NCI-H146 treated with DMSO at 0.1 percent for 48 hours (cell line): ENCODE results near the gene TTC7B.

ENCODE experiments used
- DNase-seq: peaks from one replicate; lab custom pipeline; 2025; ENCODE audit not compliant: unreplicated experiment; lab: John Stamatoyannopoulos, UW

Gene TTC7B

DNA sequence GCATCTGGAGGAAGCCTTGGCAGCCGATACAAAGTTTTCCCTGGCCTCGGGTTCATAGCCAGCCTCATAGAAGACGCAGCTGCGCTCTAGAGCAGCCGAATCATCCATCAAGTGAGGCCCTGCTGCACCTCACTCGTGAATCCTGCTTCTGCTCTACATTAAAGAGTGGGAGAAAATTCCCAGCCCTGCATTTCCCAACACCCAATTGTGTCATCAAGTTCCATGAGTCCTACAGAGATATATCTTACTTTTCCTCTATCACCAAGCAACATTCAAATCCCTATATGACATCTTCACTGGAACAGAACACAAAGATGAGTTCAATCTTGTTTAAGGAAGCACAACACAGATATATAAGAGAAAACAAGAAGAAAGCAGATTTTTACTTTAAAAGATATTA lies 139.3 kb downstream of the TTC7B start:
- no peak for DNase-seq

DNA sequence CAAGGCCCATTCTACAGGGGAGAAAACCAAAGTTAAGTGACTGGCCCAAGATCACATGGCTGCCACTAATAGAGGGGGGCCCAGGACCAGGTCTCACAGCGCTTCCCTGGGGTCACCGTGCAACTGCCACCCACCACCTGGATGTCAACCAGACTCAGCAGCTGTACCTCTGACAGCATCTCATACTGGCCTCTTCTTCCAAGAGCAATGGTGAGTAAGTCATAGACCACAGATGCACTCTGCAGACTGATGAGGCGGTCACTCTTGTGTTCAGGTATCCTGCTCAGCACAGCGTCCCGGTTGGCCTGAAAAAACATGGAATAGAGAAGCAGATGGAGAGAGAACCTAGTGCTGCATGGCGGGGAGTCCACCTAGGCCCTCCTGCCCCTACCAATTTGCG lies 139.9 kb downstream of the TTC7B start:
- DNase-seq = no peak

DNA sequence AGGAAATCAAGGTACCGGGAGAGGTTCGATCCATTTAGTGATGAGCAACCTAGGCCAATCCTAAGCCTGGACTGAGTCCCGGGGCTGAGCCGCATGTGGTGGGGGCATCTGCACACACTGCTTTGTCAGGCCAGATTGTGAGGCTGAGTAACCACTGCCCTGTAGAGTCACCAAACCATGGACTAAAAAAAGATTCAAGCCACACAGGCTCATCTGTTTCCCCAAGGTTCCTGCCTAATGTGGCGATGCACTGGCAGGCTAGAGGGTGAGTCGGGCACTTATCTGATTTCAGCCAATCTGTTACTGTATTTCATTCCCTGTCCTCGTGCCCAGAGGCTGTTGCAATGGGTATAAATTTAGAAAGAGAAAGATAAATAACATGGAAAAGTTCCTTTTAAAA lies 140.8 kb downstream of the TTC7B start:
- no peak for DNase-seq

DNA sequence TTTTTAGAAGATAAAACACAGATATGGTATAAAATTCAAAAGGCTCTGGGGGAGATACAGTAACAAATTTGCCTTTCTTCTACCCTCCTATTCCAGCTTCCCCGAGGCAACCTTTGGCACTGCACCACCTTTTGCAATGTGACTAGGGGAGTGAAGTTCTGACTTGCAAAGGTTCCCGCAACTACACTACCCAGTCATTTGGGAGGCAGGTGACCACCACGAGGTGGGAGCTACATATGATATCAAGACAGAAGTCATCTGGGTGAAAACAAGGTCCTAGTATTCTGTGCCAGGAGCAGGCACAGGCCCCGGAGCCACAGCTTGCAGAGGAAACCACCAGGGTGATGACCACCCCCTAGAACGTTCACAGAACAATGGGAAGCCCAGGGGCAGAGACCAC lies 141.5 kb downstream of the TTC7B start:
- DNase-seq = no peak

DNA sequence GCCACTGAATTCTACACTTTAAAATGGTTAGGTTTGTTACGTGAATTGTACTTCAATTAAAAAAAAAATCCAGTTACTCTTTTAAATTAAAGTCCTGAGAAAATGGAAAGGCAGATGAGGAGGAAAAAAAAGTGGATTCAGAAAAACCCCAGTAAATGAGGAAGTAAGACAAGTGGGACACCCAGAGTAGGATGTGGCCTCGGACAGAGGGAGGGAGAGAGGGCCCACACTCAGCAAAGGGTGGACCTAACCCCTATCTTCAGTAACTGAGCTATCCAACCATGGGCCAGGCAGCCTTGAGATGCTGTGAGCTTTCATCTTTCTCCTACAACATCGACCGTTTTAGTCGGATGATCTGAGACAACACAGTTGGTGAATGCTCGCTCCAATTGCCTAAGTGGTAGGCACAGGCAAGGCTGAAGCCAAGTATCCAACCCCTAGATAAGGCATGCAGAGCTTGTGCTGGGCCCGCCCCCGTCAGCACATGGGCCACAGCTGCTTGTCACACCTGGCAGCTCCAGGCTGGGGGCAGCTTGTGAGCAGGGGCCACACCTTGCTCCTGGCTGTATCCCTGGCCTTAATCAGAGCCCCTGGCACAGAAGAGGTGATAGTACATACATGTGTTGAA lies 142.1 kb downstream of the TTC7B start:
- DNase-seq = no peak

DNA sequence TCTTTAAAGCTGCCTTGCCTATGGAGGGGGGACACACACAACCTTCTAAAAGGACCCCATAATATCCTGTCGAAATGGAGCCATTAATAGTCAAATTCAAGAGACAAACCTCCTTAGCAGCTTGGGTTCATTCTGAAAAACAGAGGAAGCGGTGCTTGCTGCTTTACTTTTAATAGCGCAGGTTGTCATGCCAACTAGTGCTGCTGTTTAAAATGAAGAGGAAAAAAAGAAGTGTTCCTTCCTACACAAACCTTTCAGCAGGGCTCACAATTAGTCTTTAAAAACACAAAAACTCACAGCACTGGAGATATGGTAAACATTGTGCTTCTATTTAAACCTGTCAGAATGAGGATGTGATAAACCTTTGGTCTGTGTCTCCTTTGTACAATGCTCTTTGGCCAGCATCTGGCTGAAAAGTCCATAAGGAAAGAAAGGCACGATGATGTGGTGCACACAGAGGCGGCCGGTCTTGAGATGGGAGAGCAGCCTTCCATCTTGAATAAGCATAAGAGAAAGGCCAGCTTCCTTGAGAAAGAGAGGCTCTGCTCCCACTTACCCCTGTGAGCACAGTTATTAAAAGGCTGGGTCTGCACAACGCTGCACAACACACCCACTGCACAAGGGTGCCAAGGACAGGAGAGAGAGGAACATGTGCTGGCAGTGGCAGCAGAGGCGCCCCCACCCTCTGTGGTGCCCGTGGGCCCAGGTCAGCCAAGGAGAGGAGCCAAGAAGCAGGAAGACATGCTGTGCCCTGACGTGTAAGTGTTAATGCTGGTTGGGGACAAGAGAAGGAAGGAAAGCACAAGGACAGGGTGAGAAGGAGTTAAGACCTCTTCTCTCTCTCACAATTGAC lies 144.6 kb downstream of the TTC7B start:
- DNase-seq = no peak

DNA sequence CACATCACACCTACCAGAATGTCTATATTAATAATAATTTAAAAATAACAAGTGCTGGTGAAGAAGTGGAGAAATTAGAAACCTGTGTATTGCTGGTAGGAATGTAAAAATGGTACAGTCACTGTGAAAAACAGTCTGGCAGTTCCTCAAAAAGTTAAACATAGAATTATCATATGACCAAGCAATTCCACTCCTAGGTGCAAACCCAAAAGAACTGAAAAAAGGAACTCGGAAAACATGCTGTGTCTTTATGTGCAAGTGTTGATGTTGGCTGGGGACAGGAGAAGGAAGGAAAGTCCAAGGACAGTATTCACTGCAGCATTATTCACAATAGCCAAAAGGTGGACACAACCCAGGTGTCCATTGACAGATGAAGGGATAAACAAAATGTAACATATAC lies 146.5 kb downstream of the TTC7B start:
- no peak for DNase-seq

DNA sequence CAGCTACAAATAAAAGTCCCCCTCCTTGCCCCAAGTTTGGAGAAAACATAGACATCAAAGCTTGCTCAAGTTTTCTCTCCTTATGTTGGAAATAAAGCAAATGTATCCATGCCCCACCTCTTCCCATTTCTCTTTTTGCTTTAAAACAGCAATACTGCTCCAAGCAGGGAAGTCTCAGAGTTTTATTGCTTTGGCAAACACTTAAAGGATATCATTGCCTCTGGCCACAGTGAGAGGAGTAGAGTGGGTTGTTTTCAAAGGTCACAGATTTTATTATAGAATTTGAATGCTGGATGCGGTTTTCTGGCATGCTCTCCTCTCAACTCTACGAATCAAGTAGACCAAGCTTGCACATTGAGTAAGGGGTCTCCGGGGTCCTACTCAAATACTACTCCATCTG lies 149.7 kb downstream of the TTC7B start:
- DNase-seq = no peak

DNA sequence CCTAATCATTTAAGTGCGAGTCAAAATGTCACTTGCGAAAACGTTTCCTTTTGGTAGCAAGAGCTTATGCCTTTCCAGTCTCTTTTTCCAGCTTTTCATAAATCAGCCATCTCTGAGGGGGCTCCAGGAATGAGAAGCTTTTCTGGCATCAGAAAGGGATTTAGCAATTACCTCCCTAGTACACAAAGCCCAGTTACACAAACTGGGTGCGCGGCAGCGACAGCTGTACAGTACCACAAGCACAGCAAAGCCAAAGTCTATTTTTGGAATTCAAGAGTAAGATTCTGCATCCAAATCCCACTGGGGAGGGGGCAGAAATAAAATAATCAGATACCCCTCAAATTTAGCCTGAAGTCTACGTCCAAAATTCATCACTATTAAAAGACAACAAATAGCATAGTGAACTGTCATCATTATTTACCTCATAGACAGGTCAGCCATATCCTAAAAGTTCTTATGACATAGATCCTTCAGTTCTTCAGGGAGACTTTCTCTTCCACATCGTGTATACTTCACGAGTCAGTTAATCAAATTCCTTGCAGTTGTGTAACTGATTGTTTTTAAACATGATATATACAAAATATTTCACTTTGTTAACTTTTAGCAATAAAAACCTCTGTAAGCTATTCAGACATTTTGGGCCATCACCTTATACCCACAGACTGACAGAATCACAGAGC lies 150.8 kb downstream of the TTC7B start:
- no peak for DNase-seq

DNA sequence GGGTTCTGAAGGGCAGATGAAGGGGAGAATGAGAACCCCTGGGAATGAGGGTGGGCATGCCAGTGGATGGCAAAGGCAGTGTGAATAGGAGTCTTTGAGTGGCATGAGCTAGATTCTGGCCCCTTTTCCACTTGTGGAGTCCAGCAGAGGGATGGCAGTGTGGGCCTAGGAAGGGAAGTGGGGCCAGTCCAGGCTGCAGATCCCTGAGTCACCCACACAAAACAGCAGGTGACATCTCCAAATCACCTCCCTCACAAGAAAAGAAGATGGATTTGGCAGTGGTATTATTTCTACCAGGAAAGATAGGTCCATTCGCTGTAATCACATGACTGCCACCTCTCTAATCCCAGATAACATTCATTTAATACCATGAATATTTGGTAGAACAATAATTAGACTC lies 151.3 kb downstream of the TTC7B start:
- no peak for DNase-seq

DNA sequence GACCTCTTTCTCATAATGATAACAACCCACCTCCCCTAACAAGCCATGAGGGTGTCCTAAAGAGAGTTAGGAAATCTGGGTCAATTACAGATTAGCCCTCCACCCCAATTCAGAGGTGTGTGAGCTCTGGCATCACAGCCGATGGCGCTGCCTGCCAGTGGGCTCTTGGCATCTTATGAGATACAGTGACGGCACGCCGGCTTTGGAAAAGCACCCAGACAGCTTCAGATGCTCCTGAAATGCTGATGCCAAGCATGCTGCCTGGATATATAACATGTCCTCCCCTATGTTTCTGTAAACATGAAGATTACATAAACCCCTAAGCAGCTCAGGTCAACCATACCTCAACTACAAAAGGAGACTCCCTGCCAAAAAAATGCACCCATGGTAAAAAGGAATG lies 152.6 kb downstream of the TTC7B start:
- no peak for DNase-seq

DNA sequence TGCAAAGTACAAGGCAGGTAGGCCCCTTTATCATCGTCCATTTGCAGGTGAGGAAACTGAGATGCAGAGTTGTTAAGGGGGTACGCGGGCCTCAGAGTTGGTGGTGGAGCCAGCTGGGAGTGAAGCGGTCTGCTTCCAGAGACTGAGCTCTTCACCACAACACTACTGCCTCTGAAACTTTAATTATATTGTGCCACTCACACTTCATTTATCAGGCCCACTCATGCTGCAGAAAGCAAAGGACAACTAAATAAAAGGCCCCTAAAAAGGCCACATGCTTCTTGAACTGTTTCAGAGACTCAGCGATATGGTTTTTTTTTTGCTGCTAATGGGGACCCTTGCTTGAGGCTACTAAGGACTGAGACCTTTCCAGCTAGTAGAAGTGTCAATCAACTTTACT lies 153.1 kb downstream of the TTC7B start:
- no peak for DNase-seq

DNA sequence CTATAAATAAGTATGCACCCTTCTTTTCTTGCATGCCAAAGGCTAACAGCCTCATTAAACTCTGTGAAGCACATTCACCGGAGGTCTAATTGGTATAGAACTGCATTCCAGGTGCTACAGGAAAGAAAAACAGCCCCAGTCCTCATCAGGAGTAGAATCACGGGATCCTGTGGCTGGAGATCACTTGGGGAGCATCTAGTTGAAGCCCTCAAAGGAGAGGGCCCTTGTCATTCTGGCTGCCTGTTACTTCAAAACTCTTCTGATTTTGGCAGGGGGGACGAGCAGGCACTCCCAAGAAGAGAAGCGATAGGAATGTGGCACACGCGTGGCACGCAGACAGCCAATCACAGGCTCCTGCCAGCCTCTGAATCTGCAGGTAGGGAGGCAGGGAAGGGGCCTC lies 154.4 kb downstream of the TTC7B start:
- DNase-seq = no peak

DNA sequence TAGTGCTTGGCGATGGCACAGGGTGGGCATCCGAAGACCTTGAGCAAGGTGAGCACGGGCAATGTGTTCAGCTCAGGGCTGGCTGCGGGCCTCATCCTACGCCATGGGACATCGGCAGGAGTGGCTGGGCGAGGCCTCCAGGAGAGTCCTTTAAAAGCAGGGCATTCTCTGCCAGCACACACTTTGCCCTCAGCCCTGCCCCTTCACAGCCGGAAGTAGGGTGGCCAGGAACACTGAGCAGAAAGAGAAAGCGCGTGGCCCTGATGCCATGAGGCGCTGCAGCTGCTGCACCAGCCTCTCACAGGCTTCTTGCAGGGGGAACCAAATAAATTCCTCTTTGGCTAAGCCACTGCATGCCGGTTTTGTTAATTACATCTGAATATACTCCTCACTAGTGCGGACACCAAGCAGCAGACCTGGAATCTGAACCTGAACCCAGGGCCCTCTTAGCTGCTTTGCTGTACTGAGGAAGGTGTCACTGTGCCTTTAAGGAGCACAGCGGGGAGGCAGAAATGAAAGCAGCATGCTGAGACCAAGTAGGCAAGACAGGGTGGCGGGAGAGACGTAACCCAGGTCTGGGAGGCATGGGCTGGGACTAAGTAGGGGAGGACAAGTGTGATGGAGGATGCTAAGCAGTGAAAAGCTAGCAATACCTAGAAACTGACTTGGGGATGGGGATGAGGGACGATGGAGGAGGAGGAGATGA lies 155.2 kb downstream of the TTC7B start:
- no peak for DNase-seq

DNA sequence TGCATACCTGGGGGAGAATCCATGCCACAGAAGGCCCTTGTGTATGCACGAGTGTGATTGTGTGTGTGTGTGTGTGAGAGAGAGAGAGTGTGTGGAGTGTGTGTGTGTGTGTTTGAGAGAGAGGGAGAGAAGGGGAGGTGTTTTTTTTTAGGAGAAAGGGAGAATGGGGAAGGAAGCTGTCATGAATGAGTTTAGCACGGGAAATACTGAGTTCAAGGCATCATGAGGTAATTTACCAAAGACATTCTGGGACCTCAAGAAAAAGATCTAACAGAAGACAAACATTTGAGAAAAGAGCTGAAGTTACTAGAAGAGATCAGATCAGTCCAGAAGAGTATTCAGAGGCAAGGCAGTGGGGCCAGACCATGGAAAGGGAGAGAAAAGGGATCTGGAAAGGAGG lies 157.1 kb downstream of the TTC7B start:
- no peak for DNase-seq

DNA sequence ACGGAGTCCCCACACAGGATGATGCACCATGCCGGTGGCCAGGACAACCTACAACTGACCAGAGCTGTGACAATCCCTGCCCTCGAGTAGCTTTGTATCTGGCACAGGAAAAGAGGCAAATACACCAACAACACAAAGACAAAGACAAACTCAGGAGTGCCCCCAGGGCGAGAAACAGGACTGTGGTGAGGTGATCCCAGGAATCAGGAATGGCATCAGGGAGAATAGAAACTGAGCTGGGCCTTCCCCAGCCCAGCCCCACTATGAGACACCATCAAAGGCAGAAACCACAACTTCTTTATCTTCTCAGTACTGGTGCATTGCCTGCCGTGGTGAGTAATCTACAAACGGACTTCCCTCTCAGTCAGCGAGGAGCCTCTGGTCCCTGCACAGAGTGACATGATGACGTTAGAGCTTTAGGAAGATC lies 157.7 kb downstream of the TTC7B start:
- DNase-seq = no peak

DNA sequence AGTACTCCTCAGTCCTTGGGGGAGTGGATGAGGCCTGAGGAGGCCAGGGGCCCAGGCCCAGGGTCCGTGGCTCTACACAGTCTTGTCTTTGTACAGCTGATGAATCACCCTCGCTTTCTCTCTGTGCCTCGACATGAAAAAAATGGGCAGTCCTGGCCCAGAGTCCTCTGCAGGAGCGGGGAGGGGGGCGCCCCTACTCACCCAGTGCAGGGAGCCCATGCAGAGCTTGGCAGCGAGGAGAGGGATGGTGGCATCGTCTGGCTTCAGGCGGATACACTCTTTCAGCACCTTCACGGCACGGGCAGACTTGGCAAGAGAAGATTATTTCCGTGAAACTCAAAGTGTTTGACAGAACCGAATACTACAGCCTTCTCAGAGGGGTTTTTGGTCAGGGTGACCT lies 159.3 kb downstream of the TTC7B start:
- no peak for DNase-seq

DNA sequence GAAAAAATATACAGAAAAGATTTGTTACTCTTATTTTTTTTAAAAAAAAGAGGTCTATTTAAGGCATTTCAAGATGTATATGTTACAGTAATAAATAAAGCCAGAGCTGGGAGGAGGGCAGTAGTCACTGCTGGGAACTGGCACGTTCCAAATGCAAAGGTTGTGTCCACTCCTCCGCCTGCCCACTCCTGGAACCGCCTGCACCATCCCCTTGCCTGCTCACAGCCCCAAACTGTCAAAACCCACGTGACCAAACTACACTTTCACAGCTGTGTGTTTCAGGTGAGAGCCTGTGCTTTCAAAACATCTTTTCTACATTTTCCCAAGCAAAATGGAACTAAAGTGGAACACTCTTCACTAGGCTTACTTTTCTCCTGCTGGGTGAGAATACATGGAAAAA lies 160.4 kb downstream of the TTC7B start:
- no peak for DNase-seq

DNA sequence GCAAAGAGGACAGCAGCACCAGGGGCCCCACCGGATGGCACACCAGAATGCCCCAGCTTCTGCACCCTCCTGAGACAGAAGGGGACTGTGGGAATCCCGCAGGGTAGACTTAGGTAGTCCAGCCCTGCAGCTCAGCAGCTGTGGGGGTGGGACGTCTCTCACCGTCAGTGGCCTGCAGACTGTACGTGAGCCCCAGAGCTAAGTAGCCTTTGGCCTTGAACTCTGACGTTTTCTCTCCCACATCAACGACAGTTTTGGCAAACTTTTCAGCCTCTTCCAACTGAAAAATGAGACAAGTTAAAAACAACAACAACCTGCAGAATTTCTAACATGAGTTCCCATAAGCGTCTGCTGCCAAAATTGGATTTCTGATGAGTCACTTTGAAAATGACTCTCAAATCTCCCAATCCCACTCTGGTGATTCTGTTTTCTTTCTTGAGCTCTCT lies 161.4 kb downstream of the TTC7B start:
- DNase-seq = no peak

DNA sequence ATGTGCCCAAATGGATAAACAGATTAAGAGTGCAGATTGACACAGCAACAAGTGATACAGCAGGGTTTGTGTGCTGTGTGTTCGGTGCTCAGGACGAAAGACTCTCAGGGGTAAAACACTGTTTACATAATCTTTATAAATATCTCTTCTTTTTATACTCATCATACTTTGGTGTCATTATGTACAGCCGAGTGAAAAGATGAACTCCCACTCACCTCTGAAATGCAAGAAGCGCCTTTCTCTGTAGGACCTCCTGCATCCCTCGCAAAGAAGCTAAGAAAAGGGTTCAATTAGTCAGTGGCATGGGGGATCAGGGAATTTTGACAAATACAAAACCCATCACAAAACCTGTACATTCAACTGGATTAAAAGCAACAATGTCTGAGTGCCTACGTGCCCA lies 163.6 kb downstream of the TTC7B start:
- no peak for DNase-seq

DNA sequence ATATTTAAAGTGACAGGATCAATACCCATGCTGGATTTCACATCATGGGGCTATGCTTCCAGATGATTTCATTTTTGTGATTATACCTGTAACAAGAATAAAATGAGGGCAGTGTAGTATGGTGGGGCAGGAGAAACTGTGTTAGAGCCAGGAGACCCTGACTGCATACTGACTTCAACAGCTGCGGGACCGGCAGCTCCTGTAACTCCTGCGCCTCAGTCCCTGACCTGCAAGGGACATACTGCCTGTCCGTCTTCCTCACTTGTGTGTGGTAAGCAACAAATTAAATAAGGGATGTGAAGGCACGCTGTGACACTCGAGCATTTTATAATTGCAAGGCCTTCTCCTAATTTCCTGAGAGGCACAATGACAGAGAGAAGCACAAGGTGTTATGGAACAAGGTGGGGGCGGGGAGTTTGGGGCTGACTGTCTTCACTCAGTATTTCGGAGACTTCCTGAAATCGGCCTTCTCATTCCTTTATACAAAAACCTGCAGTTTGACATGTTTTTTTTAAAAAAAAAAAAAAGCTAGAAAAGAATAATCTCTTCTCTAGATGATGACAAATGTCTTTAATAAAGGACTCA lies 164.2 kb downstream of the TTC7B start:
- no peak for DNase-seq
